Activated naive CD4-positive, alpha-beta T cell treated with anti-CD3 and anti-CD28 coated beads for 36 hours (primary cell): ENCODE results near the gene ZFR2. TPM values are rescaled to one million over a fixed set of nuclear protein-coding genes. Genes with fewer than 3 reads are reported as not detected.

Source experiments
- CTCF ChIA-PET: fragments of 350-600 bp; sonication (Branson Sonifier 250); formaldehyde crosslinking; loops from one replicate; lab custom pipeline; 2021; ENCODE audit warnings: antibody characterized with exemption; lab: Charles Lee
- DNase-seq: peaks from one replicate; pipeline ENCODE4 v3.0.0-alpha.2; 2020
- H3K27ac Mint-ChIP-seq: one replicate; pipeline ENCODE4 v1.8.0; 2021; ENCODE audit warnings: mild to moderate bottlenecking, mixed read lengths
- H3K27me3 Mint-ChIP-seq: one replicate; pipeline ENCODE4 v1.8.0; 2021; ENCODE audit warnings: low read depth, mixed read lengths
- H3K36me3 Mint-ChIP-seq: one replicate; pipeline ENCODE4 v1.8.0; 2021; ENCODE audit warnings: low read depth, mixed read lengths
- H3K4me1 Mint-ChIP-seq: one replicate; pipeline ENCODE4 v1.8.0; 2021; ENCODE audit warnings: low read depth, mixed read lengths
- H3K4me3 Mint-ChIP-seq: one replicate; pipeline ENCODE4 v1.8.0; 2021; ENCODE audit warnings: mild to moderate bottlenecking, moderate library complexity, mixed read lengths
- H3K9me3 Mint-ChIP-seq: one replicate; pipeline ENCODE4 v1.8.0; 2021; ENCODE audit warnings: mixed read lengths
- intact Hi-C: fragments of 100-400 bp; cut with micrococcal nuclease; formaldehyde crosslinking; loops from one replicate; pipeline ENCODE4 v1.15.1; 2023
- total RNA-seq, 2 experiments: library from RNA; stranded (reverse); gene quantifications; one replicate each; pipeline ENCODE4 v1.2.3, GENCODE V29; 2021

The ZFR2 gene
- total RNA-seq = under 1 TPM in 1 of 2 experiments, not detected in 1; 0.27 TPM

GRCh38 chr19:3868770-3869456 lies at the start of gene ZFR2:
TSS of gene ZFR2 (minus strand) at chr19:3869038. CDS start at chr19:3869017, 21 bp downstream.
- CTCF ChIA-PET = no interaction called here
- Mint-ChIP-seq H3K4me3 (no peak within 1 kb of the TSS), H3K36me3 (peaks cover 1% of the 10 kb centered on the region), H3K4me1 (peaks cover 7% of the 10 kb centered on the region), H3K27me3 (peaks cover 37% of the 10 kb centered on the region), H3K9me3 (no peaks in the 10 kb centered on the region), H3K27ac (no peak within 1 kb of the TSS)
- peak; percentile 25 for DNase-seq
- intact Hi-C loops = no loop called here

- Mint-ChIP-seq H3K4me1 (no peaks in the 10 kb centered on the region), H3K36me3 (no peaks in the 10 kb centered on the region), H3K4me3 (no peak overlapping the region), H3K27ac (no peak overlapping the region), H3K9me3 (no peaks in the 10 kb centered on the region), H3K27me3 (peaks cover 4% of the 10 kb centered on the region)
- no peak for DNase-seq
- CTCF ChIA-PET = no interaction called here
- intact Hi-C loops = no loop called here
Observed at GRCh38 chr19:3916033-3916432, 47.2 kb upstream of the ZFR2 start.

GRCh38 chr19:3914199-3914598 lies 45.4 kb upstream of the ZFR2 start:
- H3K4me3 Mint-ChIP-seq = no peak overlapping the region
- CTCF ChIA-PET = no interaction called here
- H3K27me3 Mint-ChIP-seq = peaks cover 4% of the 10 kb centered on the region
- peaks cover 9% of the 10 kb centered on the region for H3K9me3 Mint-ChIP-seq
- no peaks in the 10 kb centered on the region for H3K4me1 Mint-ChIP-seq
- H3K36me3 Mint-ChIP-seq = peaks cover 1% of the 10 kb centered on the region
- DNase-seq = no peak
- intact Hi-C loops = no loop called here
- no peak overlapping the region for H3K27ac Mint-ChIP-seq

GRCh38 chr19:3910105-3910504 lies 41.3 kb upstream of the ZFR2 start:
- Mint-ChIP-seq H3K4me3 (no peak overlapping the region), H3K9me3 (peaks cover 9% of the 10 kb centered on the region), H3K4me1 (no peaks in the 10 kb centered on the region), H3K36me3 (peaks cover 1% of the 10 kb centered on the region), H3K27me3 (no peaks in the 10 kb centered on the region), H3K27ac (no peak overlapping the region)
- no peak for DNase-seq
- intact Hi-C loops = no loop called here
- CTCF ChIA-PET = no interaction called here

GRCh38 chr19:3908266-3909054 lies 39.6 kb upstream of the ZFR2 start:
- Mint-ChIP-seq H3K36me3 (peaks cover 1% of the 10 kb centered on the region), H3K4me3 (no peak overlapping the region), H3K27me3 (no peaks in the 10 kb centered on the region), H3K9me3 (peaks cover 9% of the 10 kb centered on the region), H3K4me1 (no peaks in the 10 kb centered on the region), H3K27ac (no peak overlapping the region)
- intact Hi-C loops = no loop called here
- DNase-seq = no peak
- CTCF ChIA-PET = no interaction called here

- CTCF ChIA-PET = no interaction called here
- Mint-ChIP-seq H3K27ac (no peak overlapping the region), H3K9me3 (peaks cover 9% of the 10 kb centered on the region), H3K36me3 (peaks cover 1% of the 10 kb centered on the region), H3K27me3 (no peaks in the 10 kb centered on the region), H3K4me1 (no peaks in the 10 kb centered on the region), H3K4me3 (no peak overlapping the region)
- intact Hi-C loops = no loop called here
- no peak for DNase-seq
Observed at GRCh38 chr19:3907626-3908265, 38.9 kb upstream of the ZFR2 start.

GRCh38 chr19:3904233-3904632 lies 35.4 kb upstream of the ZFR2 start:
- Mint-ChIP-seq H3K4me1 (no peaks in the 10 kb centered on the region), H3K27me3 (no peaks in the 10 kb centered on the region), H3K4me3 (no peak overlapping the region), H3K36me3 (no peaks in the 10 kb centered on the region), H3K9me3 (no peaks in the 10 kb centered on the region), H3K27ac (no peak overlapping the region)
- DNase-seq = no peak
- intact Hi-C loops = no loop called here
- CTCF ChIA-PET = no interaction called here

GRCh38 chr19:3902317-3902973 lies 33.6 kb upstream of the ZFR2 start:
- CTCF ChIA-PET = no interaction called here
- Mint-ChIP-seq H3K27ac (no peak overlapping the region), H3K36me3 (no peaks in the 10 kb centered on the region), H3K4me1 (no peaks in the 10 kb centered on the region), H3K27me3 (no peaks in the 10 kb centered on the region), H3K4me3 (no peak overlapping the region), H3K9me3 (no peaks in the 10 kb centered on the region)
- no peak for DNase-seq
- intact Hi-C loops = no loop called here

GRCh38 chr19:3899531-3900294 lies 30.9 kb upstream of the ZFR2 start:
- DNase-seq = no peak
- Mint-ChIP-seq H3K4me3 (no peak overlapping the region), H3K4me1 (no peaks in the 10 kb centered on the region), H3K9me3 (no peaks in the 10 kb centered on the region), H3K27ac (no peak overlapping the region), H3K36me3 (no peaks in the 10 kb centered on the region), H3K27me3 (no peaks in the 10 kb centered on the region)
- intact Hi-C loops = no loop called here
- CTCF ChIA-PET = interaction anchor here (0.7 kb wide), 1 partner anchor 624 kb away, joined by 3 read pairs; no protein-coding TSS in a partner anchor

- DNase-seq = no peak
- Mint-ChIP-seq H3K36me3 (no peaks in the 10 kb centered on the region), H3K9me3 (no peaks in the 10 kb centered on the region), H3K4me3 (no peak overlapping the region), H3K27ac (no peak overlapping the region), H3K4me1 (no peaks in the 10 kb centered on the region), H3K27me3 (no peaks in the 10 kb centered on the region)
- CTCF ChIA-PET = no interaction called here
- intact Hi-C loops = no loop called here
Observed at GRCh38 chr19:3898426-3898825, 29.6 kb upstream of the ZFR2 start.

- Mint-ChIP-seq H3K4me3 (no peak overlapping the region), H3K36me3 (no peaks in the 10 kb centered on the region), H3K27ac (no peak overlapping the region), H3K4me1 (no peaks in the 10 kb centered on the region), H3K27me3 (no peaks in the 10 kb centered on the region), H3K9me3 (no peaks in the 10 kb centered on the region)
- intact Hi-C loops = no loop called here
- no peak for DNase-seq
- CTCF ChIA-PET = no interaction called here
Observed at GRCh38 chr19:3897936-3898335, 29.1 kb upstream of the ZFR2 start.

GRCh38 chr19:3895788-3896187 lies 26.9 kb upstream of the ZFR2 start:
- no peak overlapping the region for H3K27ac Mint-ChIP-seq
- CTCF ChIA-PET = interaction anchor here (0.7 kb wide), 1 partner anchor 363 kb away, joined by 3 read pairs; no protein-coding TSS in a partner anchor

More at GRCh38 chr19:3895788-3896187, 26.9 kb upstream of the ZFR2 start:
- H3K9me3 Mint-ChIP-seq = no peaks in the 10 kb centered on the region
- no peak overlapping the region for H3K4me3 Mint-ChIP-seq
- H3K4me1 Mint-ChIP-seq = no peaks in the 10 kb centered on the region
- no peak for DNase-seq
- no peaks in the 10 kb centered on the region for H3K27me3 Mint-ChIP-seq
- H3K36me3 Mint-ChIP-seq = no peaks in the 10 kb centered on the region
- intact Hi-C loops = no loop called here
